ENCODE measurements around the gene TNRC6C.

- no peak for TF ChIP-seq ZBTB11 (tag by site-specific recombination; conservative IDR thresholded peaks at IDR 0.05; ENCODE audit: low read depth)
- no peak for TF ChIP-seq ZNF324 (tag by site-specific recombination; IDR thresholded peaks at IDR 0.05)
Measured at GRCh38 chr17:77957235-77957856, 1.2 kb upstream of the TNRC6C start.

All from HEK293 (cell line).